ENCODE measurements around the gene MLF2. TPM values are rescaled to one million over a fixed set of nuclear protein-coding genes. Genes with fewer than 3 reads are reported as not detected.

The MLF2 gene
- polyA plus RNA-seq, 2 of the 4 experiments (the other 2 are of a cell fraction) = 295 to 302 TPM

DNA sequence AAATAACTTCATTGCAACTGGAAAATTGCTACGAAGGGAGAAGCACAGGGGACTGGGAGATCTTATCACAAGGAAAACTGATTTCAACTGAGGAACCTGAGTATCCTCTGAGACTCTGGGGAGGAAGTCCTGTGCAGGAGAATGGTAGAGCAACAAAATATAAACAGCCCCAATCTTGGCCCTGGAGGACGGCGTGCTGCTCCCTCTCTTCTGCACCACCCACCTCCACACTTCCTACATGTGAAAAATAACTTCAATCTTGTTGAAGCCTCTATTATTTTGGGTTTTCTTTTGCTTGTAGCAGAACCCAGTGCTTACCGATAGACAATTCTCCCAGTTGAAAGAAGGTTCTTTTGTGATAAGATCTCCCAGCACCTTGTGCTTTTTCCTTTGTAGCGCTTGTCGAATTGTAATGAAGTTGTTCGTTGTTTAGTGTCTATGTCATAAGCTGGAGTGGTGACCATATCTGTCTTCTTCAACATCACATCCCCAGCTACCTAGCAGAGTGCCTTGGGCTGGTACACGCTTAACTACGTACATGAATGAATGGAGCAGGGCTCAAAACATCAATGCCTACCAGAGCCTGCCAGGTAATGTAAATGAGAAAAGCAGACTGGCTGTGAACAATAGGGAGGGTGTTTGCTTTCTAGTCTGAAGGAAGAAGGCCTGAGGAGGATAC lies 33.6 kb upstream of the MLF2 start:
- DNase-seq (ENCODE audit: low read depth in 1 of 2, low spot score in 1 of 2) (no peak), ATAC-seq (no peak), FAIRE-seq (no peak)
- Histone ChIP-seq H3K4me3 (no peak overlapping the region), H3K4me1 (no peaks in the 10 kb centered on the region), H3K27ac (no peak overlapping the region), H3K9me3 (no peaks in the 10 kb centered on the region), H3K4me2 (no peak overlapping the region)
- ChIA-PET POLR2A (no interaction called here), CTCF (interaction anchor here (1.0 to 26.0 kb wide), 8 partner anchors 9 to 232 kb away, joined by 3 to 670 read pairs (median 6); partner anchors contain the start of genes GPR162, LAG3, MLF2 and P3H3)
- TF ChIP-seq, protein P1, sequence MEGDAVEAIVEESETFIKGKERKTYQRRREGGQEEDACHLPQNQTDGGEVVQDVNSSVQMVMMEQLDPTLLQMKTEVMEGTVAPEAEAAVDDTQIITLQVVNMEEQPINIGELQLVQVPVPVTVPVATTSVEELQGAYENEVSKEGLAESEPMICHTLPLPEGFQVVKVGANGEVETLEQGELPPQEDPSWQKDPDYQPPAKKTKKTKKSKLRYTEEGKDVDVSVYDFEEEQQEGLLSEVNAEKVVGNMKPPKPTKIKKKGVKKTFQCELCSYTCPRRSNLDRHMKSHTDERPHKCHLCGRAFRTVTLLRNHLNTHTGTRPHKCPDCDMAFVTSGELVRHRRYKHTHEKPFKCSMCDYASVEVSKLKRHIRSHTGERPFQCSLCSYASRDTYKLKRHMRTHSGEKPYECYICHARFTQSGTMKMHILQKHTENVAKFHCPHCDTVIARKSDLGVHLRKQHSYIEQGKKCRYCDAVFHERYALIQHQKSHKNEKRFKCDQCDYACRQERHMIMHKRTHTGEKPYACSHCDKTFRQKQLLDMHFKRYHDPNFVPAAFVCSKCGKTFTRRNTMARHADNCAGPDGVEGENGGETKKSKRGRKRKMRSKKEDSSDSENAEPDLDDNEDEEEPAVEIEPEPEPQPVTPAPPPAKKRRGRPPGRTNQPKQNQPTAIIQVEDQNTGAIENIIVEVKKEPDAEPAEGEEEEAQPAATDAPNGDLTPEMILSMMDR (IDR thresholded peaks at IDR 0.05) = no peak
- no peak for TF ChIP-seq ZNF302 (CRISPR knock-in tag; IDR thresholded peaks at IDR 0.05)
- TF ChIP-seq BCL3 (IDR thresholded peaks at IDR 0.05) = no peak
- TF ChIP-seq HDAC2 (IDR thresholded peaks at IDR 0.05) = no peak
- TF ChIP-seq EHF (CRISPR knock-in tag; IDR thresholded peaks at IDR 0.05) = no peak
- no peak for TF ChIP-seq ESRRA (IDR thresholded peaks at IDR 0.05; ENCODE audit: borderline replicate concordance, low read length)
- no peak for TF ChIP-seq NFE2L2 (conservative IDR thresholded peaks at IDR 0.05; ENCODE audit: low read length)
- TF ChIP-seq NPAS2 (CRISPR knock-in tag; IDR thresholded peaks at IDR 0.05; ENCODE audit: borderline replicate concordance) = no peak
- TF ChIP-seq, protein P2, sequence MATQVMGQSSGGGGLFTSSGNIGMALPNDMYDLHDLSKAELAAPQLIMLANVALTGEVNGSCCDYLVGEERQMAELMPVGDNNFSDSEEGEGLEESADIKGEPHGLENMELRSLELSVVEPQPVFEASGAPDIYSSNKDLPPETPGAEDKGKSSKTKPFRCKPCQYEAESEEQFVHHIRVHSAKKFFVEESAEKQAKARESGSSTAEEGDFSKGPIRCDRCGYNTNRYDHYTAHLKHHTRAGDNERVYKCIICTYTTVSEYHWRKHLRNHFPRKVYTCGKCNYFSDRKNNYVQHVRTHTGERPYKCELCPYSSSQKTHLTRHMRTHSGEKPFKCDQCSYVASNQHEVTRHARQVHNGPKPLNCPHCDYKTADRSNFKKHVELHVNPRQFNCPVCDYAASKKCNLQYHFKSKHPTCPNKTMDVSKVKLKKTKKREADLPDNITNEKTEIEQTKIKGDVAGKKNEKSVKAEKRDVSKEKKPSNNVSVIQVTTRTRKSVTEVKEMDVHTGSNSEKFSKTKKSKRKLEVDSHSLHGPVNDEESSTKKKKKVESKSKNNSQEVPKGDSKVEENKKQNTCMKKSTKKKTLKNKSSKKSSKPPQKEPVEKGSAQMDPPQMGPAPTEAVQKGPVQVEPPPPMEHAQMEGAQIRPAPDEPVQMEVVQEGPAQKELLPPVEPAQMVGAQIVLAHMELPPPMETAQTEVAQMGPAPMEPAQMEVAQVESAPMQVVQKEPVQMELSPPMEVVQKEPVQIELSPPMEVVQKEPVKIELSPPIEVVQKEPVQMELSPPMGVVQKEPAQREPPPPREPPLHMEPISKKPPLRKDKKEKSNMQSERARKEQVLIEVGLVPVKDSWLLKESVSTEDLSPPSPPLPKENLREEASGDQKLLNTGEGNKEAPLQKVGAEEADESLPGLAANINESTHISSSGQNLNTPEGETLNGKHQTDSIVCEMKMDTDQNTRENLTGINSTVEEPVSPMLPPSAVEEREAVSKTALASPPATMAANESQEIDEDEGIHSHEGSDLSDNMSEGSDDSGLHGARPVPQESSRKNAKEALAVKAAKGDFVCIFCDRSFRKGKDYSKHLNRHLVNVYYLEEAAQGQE (IDR thresholded peaks at IDR 0.05) = no peak
- no peak for TF ChIP-seq ATOH8 (CRISPR knock-in tag; IDR thresholded peaks at IDR 0.05; ENCODE audit: low read depth)
- TF ChIP-seq HOXA7 (CRISPR knock-in tag; IDR thresholded peaks at IDR 0.05) = no peak
- no peak for TF ChIP-seq RAD21 (conservative IDR thresholded peaks at IDR 0.05 in 1 of 2, IDR thresholded peaks at IDR 0.05 in 1 of 2)
- TF ChIP-seq ZSCAN20 (CRISPR knock-in tag; IDR thresholded peaks at IDR 0.05) = no peak
- TF ChIP-seq, protein P3, sequence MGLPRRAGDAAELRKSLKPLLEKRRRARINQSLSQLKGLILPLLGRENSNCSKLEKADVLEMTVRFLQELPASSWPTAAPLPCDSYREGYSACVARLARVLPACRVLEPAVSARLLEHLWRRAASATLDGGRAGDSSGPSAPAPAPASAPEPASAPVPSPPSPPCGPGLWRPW (IDR thresholded peaks at IDR 0.05) = no peak
- WGBS (ENCODE audit: missing lambda C conversion rate) = 90% methylated on average over 9 of the region's 9 CpGs

GRCh38 chr12:6784761-6785160 lies 31.8 kb upstream of the MLF2 start:
- POLR2A ChIA-PET = no interaction called here
- DNase-seq (ENCODE audit: low read depth in 1 of 2, low spot score in 1 of 2) (no peak), FAIRE-seq (no peak), ATAC-seq (no peak)
- H3K4me2 ChIP-seq = no peak overlapping the region
- no peak overlapping the region for H3K4me3 ChIP-seq
- WGBS (ENCODE audit: missing lambda C conversion rate) = 71% methylated on average over 5 of the region's 5 CpGs
- no peak overlapping the region for H3K27ac ChIP-seq
- CTCF ChIA-PET = interaction anchor here (1.7 to 26.0 kb wide), 7 partner anchors 16 to 64 kb away, joined by 4 to 670 read pairs (median 14); partner anchors contain the start of genes GPR162, LAG3, MLF2 and P3H3
- H3K4me1 ChIP-seq = no peaks in the 10 kb centered on the region
- no peaks in the 10 kb centered on the region for H3K9me3 ChIP-seq
- no peak for TF ChIP-seq CEBPB (IDR thresholded peaks at IDR 0.05)
- TF ChIP-seq GATA3 (IDR thresholded peaks at IDR 0.05; ENCODE audit: borderline replicate concordance) = no peak
- TF ChIP-seq HOXB13 (CRISPR knock-in tag; IDR thresholded peaks at IDR 0.05; ENCODE audit: low read depth) = no peak
- TF ChIP-seq ESRRA (IDR thresholded peaks at IDR 0.05; ENCODE audit: borderline replicate concordance, low read length) = no peak
- no peak for TF ChIP-seq HDAC2 (IDR thresholded peaks at IDR 0.05)
- TF ChIP-seq ELK1 (IDR thresholded peaks at IDR 0.05; ENCODE audit: low read depth, low read length) = no peak
- TF ChIP-seq BCL3 (IDR thresholded peaks at IDR 0.05) = no peak
- no peak for TF ChIP-seq ZFP36 (IDR thresholded peaks at IDR 0.05; ENCODE audit: borderline replicate concordance, partially characterized antibody)
- TF ChIP-seq RARB (CRISPR knock-in tag; IDR thresholded peaks at IDR 0.05) = no peak
- TF ChIP-seq PHF8 (IDR thresholded peaks at IDR 0.05; ENCODE audit: borderline replicate concordance, low read depth) = no peak
- TF ChIP-seq MYC (IDR thresholded peaks at IDR 0.05; ENCODE audit: borderline replicate concordance, low read length) = no peak
- no peak for TF ChIP-seq CHD4 (IDR thresholded peaks at IDR 0.05; ENCODE audit: borderline replicate concordance)
- no peak for TF ChIP-seq MAX (IDR thresholded peaks at IDR 0.05)
- no peak for TF ChIP-seq HEYL (CRISPR knock-in tag; IDR thresholded peaks at IDR 0.05)

All from A549 (cell line).